ENCODE measurements around the gene NCKAP5.

- TF ChIP-seq POLR2AphosphoS5 (IDR thresholded peaks at IDR 0.05; ENCODE audit: low read depth, low read length) (no peak), TAF1 (IDR thresholded peaks at IDR 0.05; ENCODE audit: borderline replicate concordance, insufficient read depth, low read length) (no peak)
Observed at GRCh38 chr2:132729522-132729921, 838.7 kb downstream of the NCKAP5 start.

All from PFSK-1 (cell line).